Thyroid gland (tissue), 4 donors: Measurements from ENCODE around the gene HRH1.

Experiments
- CTCF ChIP-seq, 6 experiments: fragments of 200-600 bp in 3 of 6; fragments of 450-650 bp in 3 of 6; sonication (generic) in 3 of 6; IDR thresholded peaks; one replicate each; pipeline ENCODE4 v1.5.1; 2016 to 2019; ENCODE audit warnings: antibody characterized with exemption in 6 of 6, mild to moderate bottlenecking in 2 of 6, inconsistent platforms in 1 of 6, moderate library complexity in 1 of 6
- POLR2A ChIP-seq, 2 donors: fragments of 450-650 bp; IDR thresholded peaks; one replicate each; pipeline ENCODE4 v1.6.1; 2017; ENCODE audit warnings: antibody characterized with exemption in 2 of 2, mild to moderate bottlenecking in 2 of 2, moderate library complexity in 1 of 2

GRCh38 chr3:11272906-11273574 lies 118.7 kb downstream of the HRH1 start:
- no peak for TF ChIP-seq POLR2A (IDR thresholded peaks at IDR 0.05)
- no peak for TF ChIP-seq CTCF (IDR thresholded peaks at IDR 0.05)
